SH-SY5Y (cell line): ENCODE measurements around the gene CLDN20.

ENCODE experiments used
- GATA2 ChIP-seq: IDR thresholded peaks from 2 replicates; pipeline ENCODE4 v1.6.1; 2011; ENCODE audit warnings: mild to moderate bottlenecking, low read depth, low read length
- GATA3 ChIP-seq: IDR thresholded peaks from 2 replicates; pipeline ENCODE4 v1.6.1; 2011; ENCODE audit warnings: low read depth, mild to moderate bottlenecking, low read length, moderate library complexity

Gene CLDN20

GRCh38 chr6:155256122-155256795, 7.6 kb upstream of the CLDN20 start:
- no peak for TF ChIP-seq GATA3
- no peak for TF ChIP-seq GATA2

GRCh38 chr6:155257796-155258195, 6.0 kb upstream of the CLDN20 start:
- no peak for TF ChIP-seq GATA2
- no peak for TF ChIP-seq GATA3

GRCh38 chr6:155259204-155259603, 4.6 kb upstream of the CLDN20 start:
- TF ChIP-seq GATA3 (no peak), GATA2 (no peak)

GRCh38 chr6:155259897-155260296, 3.9 kb upstream of the CLDN20 start:
- no peak for TF ChIP-seq GATA3
- TF ChIP-seq GATA2 = no peak

GRCh38 chr6:155260686-155261085, 3.1 kb upstream of the CLDN20 start:
- TF ChIP-seq GATA3 (no peak), GATA2 (no peak)

GRCh38 chr6:155261111-155261900, 2.5 kb upstream of the CLDN20 start:
- TF ChIP-seq GATA2 = no peak
- TF ChIP-seq GATA3 = no peak

GRCh38 chr6:155262655-155263054, 1.2 kb upstream of the CLDN20 start:
- TF ChIP-seq GATA2 (no peak), GATA3 (no peak)

- TF ChIP-seq GATA3 = no peak
- TF ChIP-seq GATA2 = no peak
These were observed 994 bp downstream of the CLDN20 start for GRCh38 chr6:155264693-155265320.

- no peak for TF ChIP-seq GATA2
- no peak for TF ChIP-seq GATA3
These were observed 2.2 kb downstream of the CLDN20 start for GRCh38 chr6:155265843-155266535.

- no peak for TF ChIP-seq GATA2
- no peak for TF ChIP-seq GATA3
These were observed 3.6 kb downstream of the CLDN20 start for GRCh38 chr6:155267411-155267810.

GRCh38 chr6:155268088-155268867, 4.5 kb downstream of the CLDN20 start:
- peak; percentile 38; the same call in 1 of the 2 replicates for TF ChIP-seq GATA2

- no peak for TF ChIP-seq GATA3
- no peak for TF ChIP-seq GATA2
These were observed 6.0 kb downstream of the CLDN20 start for GRCh38 chr6:155269765-155270164.

- no peak for TF ChIP-seq GATA3
- no peak for TF ChIP-seq GATA2
These were observed 6.8 kb downstream of the CLDN20 start for GRCh38 chr6:155270561-155271091.
